Brain microvascular endothelial cell (primary cell): ENCODE data around the gene ALS2CL.

Experiments
- DNase-seq: peaks from one replicate; pipeline ENCODE4 v3.0.0-alpha.2; 2020
- H3K27ac ChIP-seq: fragments of 250-450 bp; sonication (Bioruptor Pico); 2 replicates; pipeline ENCODE4 v1.5.1; 2020; ENCODE audit warnings: mild to moderate bottlenecking, moderate library complexity
- H3K27me3 ChIP-seq: fragments of 250-450 bp; sonication (Bioruptor Pico); replicated peaks from 2 replicates; pipeline ENCODE4 v1.5.1; 2020; ENCODE audit warnings: mild to moderate bottlenecking
- H3K36me3 ChIP-seq: fragments of 250-450 bp; sonication (Bioruptor Pico); replicated peaks from 2 replicates; pipeline ENCODE4 v1.5.1; 2020; ENCODE audit warnings: mild to moderate bottlenecking
- H3K4me3 ChIP-seq: 2 replicates; pipeline ENCODE4 v1.5.1; 2011; ENCODE audit warnings: low read depth, mild to moderate bottlenecking, control low read depth, low read length, moderate library complexity
- CTCF ChIP-seq: IDR thresholded peaks from 2 replicates; pipeline ENCODE4 v1.5.1; 2011; ENCODE audit warnings: low read depth, mild to moderate bottlenecking, moderate library complexity, low read length, control low read depth, inconsistent platforms; ENCODE audit errors: missing control alignments
- in situ Hi-C: cut with HindIII; loops from 2 replicates; pipeline ENCODE4 v1.10.0; 2017; ENCODE audit warnings: low sequenced_read_pairs, low pct_ligation_motif_present

The ALS2CL gene

DNA sequence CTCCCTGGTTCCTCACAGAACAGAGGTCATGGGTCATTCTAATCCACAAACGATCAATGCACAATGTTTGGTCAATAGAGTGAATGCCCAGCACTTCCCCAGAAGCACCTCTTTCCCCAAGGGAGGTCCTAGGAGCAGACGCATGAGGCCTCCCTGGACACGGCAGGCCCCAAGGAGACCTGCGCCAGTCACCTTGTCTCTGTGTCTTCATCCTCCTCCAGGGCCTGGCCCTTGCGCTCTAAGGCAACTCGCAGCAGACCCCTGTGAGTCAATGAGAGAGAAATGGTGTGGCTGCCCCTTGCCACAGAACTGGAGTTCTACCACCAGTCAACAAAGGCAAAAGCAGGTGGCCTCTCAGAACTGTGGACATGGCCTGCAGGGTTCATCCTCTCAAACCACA lies 18.1 kb downstream of the ALS2CL start:
- H3K27ac ChIP-seq, result no peak overlapping the region
- no peak for TF ChIP-seq CTCF

GRCh38 chr3:46674031-46674845 lies 19.2 kb downstream of the ALS2CL start:
- Histone ChIP-seq H3K27me3 (no peaks in the 10 kb centered on the region), H3K4me3 (no peak overlapping the region), H3K36me3 (no peaks in the 10 kb centered on the region), H3K27ac (no peak overlapping the region)
- peak; percentile 43 for TF ChIP-seq CTCF
- in situ Hi-C loops, result no loop called here
- DNase-seq, result no peak

More for the DNA sequence above, 18.1 kb downstream of the ALS2CL start:
- Histone ChIP-seq H3K4me3 (no peak overlapping the region), H3K27me3 (no peaks in the 10 kb centered on the region), H3K36me3 (no peaks in the 10 kb centered on the region)
- DNase-seq, result no peak
- in situ Hi-C loops, result no loop called here

GRCh38 chr3:46673151-46674030 lies 20.1 kb downstream of the ALS2CL start:
- no peak for DNase-seq
- Histone ChIP-seq H3K36me3 (no peaks in the 10 kb centered on the region), H3K27me3 (no peaks in the 10 kb centered on the region), H3K27ac (no peak overlapping the region), H3K4me3 (no peak overlapping the region)
- in situ Hi-C loops, result no loop called here
- TF ChIP-seq CTCF, result no peak

DNA sequence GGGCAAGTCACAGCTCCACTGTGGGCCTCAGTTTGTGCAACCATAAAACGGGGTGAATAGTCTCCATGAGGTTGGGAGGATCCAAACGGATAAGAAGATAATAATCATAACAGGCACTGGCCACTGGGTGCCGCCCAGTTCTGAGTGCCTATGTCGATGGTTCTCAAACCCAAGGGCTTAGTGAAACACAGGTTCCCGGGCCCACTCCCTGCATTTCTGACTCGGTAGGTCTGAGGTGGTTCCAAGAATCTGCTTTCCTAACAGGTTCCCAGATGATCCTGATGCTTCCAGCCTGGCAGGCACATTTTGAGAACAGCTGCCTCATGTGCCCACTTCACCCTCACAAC lies 21.2 kb downstream of the ALS2CL start:
- in situ Hi-C loops, result no loop called here
- DNase-seq, result no peak
- TF ChIP-seq CTCF, result no peak
- H3K27ac ChIP-seq, result no peak overlapping the region
- H3K27me3 ChIP-seq, result no peaks in the 10 kb centered on the region
- H3K36me3 ChIP-seq, result no peaks in the 10 kb centered on the region
- H3K4me3 ChIP-seq, result no peak overlapping the region

DNA sequence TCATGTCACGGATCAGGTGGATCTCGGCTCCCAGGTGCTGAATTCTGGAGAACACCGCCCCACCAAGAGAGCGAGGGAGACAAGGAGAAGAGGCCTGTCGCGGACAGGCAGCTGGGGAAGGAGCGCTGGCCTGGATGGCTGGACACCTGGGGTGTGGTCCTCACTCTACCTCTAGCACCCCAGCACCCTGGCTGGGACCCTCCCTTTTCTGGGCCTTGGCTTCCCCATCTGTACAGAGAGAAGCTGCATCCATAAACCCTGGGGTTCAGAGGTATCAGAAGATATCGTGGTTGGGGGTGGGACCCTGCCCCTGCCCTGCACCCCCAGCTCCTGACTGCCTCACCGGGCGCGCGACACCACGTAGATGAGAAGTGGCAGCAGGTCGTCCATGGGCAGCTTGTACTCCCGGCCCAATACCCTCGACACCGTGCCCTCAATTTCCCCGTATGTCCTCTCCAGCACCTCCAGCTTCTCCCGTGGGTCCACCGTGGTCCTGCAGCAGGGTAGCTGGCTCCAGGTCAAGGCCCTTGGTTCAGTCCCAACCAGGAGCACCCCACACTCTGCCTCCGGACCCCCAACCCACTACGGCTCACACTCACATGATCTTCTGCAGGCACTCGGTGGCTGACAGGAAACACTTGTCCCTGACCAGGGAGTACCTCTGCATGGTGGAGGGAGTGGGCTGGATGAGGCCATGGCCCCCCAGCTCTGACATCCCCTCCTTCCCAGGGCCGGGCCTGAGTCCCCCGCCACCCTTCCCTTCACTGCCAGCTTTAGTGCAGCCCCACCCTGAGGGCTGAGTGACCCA lies 21.7 kb downstream of the ALS2CL start:
- no peak overlapping the region for H3K27ac ChIP-seq
- no peak overlapping the region for H3K4me3 ChIP-seq
- no peak for TF ChIP-seq CTCF
- in situ Hi-C loops, result no loop called here
- DNase-seq, result no peak
- no peaks in the 10 kb centered on the region for H3K27me3 ChIP-seq
- H3K36me3 ChIP-seq, result no peaks in the 10 kb centered on the region
